GM12878 (cell line): ENCODE measurements around the gene ZNF451.

ENCODE experiments used
- EZH2 ChIP-seq: IDR thresholded peaks from 2 replicates; pipeline ENCODE4 v1.6.1; 2012; ENCODE audit warnings: low read depth, mild to moderate bottlenecking, control low read depth, inconsistent platforms, low read length, borderline replicate concordance; ENCODE audit not compliant: control insufficient read depth
- GABPA ChIP-seq: IDR thresholded peaks from 2 replicates; pipeline ENCODE4 v1.6.1; 2014; ENCODE audit warnings: antibody characterized with exemption, low read depth, mild to moderate bottlenecking, inconsistent platforms
- KLF5 ChIP-seq: fragments of 450-650 bp; IDR thresholded peaks from 2 replicates; pipeline ENCODE4 v1.6.1; 2014; ENCODE audit warnings: mild to moderate bottlenecking; ENCODE audit not compliant: partially characterized antibody
- POLR2A ChIP-seq: IDR thresholded peaks from 2 replicates; pipeline ENCODE4 v1.6.1; 2011; ENCODE audit warnings: low read depth, mild to moderate bottlenecking, low read length
- ZNF384 ChIP-seq: IDR thresholded peaks from 2 replicates; pipeline ENCODE4 v1.6.1; 2012; ENCODE audit warnings: low read depth, mild to moderate bottlenecking, low read length, improper control_type of control experiment, borderline replicate concordance
- TF ChIP-seq, protein P1 (sequence below): IDR thresholded peaks from 2 replicates; pipeline ENCODE4 v1.6.1; 2011; ENCODE audit warnings: borderline replicate concordance, low read depth, mild to moderate bottlenecking, moderate library complexity, mixed read lengths, low read length; ENCODE audit not compliant: insufficient read depth; ENCODE audit errors: extremely low read length
- TF ChIP-seq, protein P2 (sequence below): IDR thresholded peaks from 2 replicates; pipeline ENCODE4 v1.6.1; 2012; ENCODE audit warnings: low read depth, low read length, improper control_type of control experiment
- TF ChIP-seq, protein P3 (sequence below), 3 experiments: IDR thresholded peaks in 2 of 3; conservative IDR thresholded peaks in 1 of 3; 2 replicates each; pipeline ENCODE4 v1.5.1; 2011; ENCODE audit warnings: low read depth in 3 of 3, low read length in 3 of 3, mild to moderate bottlenecking in 3 of 3, control low read depth in 2 of 3, moderate library complexity in 2 of 3, inconsistent platforms in 1 of 3, mixed read lengths in 1 of 3; ENCODE audit not compliant: control insufficient read depth in 2 of 3, insufficient read depth in 1 of 3; ENCODE audit errors: extremely low read depth in 1 of 3

DNA sequence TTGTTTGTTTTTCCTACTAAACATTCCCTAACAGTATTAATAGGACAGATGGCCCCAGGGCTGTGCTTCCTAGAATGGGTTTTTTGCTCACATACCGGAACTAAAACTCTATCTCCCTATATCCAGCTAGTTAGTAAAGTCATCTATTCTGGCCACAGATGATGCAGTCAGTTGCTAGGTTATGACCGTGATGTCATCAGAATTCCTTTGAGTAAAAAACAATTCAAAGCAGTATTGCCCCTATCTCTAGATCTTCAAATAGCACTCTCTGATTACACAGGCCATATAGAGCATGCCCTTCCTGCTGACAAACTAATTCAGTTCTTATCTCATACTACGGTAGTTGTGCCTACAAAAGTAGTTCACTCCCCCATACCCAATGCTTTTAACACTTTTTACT is 17.9 kb upstream of the ZNF451 start:
- no peak for TF ChIP-seq POLR2A
- TF ChIP-seq KLF5, result no peak
- no peak for TF ChIP-seq EZH2
- TF ChIP-seq, protein P1, sequence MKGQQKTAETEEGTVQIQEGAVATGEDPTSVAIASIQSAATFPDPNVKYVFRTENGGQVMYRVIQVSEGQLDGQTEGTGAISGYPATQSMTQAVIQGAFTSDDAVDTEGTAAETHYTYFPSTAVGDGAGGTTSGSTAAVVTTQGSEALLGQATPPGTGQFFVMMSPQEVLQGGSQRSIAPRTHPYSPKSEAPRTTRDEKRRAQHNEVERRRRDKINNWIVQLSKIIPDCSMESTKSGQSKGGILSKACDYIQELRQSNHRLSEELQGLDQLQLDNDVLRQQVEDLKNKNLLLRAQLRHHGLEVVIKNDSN, result no peak
- no peak for TF ChIP-seq GABPA
- no peak for TF ChIP-seq ZNF384
- TF ChIP-seq, protein P2, sequence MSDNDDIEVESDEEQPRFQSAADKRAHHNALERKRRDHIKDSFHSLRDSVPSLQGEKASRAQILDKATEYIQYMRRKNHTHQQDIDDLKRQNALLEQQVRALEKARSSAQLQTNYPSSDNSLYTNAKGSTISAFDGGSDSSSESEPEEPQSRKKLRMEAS, result no peak
- TF ChIP-seq, protein P3, sequence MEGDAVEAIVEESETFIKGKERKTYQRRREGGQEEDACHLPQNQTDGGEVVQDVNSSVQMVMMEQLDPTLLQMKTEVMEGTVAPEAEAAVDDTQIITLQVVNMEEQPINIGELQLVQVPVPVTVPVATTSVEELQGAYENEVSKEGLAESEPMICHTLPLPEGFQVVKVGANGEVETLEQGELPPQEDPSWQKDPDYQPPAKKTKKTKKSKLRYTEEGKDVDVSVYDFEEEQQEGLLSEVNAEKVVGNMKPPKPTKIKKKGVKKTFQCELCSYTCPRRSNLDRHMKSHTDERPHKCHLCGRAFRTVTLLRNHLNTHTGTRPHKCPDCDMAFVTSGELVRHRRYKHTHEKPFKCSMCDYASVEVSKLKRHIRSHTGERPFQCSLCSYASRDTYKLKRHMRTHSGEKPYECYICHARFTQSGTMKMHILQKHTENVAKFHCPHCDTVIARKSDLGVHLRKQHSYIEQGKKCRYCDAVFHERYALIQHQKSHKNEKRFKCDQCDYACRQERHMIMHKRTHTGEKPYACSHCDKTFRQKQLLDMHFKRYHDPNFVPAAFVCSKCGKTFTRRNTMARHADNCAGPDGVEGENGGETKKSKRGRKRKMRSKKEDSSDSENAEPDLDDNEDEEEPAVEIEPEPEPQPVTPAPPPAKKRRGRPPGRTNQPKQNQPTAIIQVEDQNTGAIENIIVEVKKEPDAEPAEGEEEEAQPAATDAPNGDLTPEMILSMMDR (IDR thresholded peaks at IDR 0.05 in 2 of 3, conservative IDR thresholded peaks at IDR 0.05 in 1 of 3; ENCODE audit: control insufficient read depth in 2 of 3, extremely low read depth in 1 of 3, insufficient read depth in 1 of 3, low read depth in 3 of 3, low read length in 3 of 3), result no peak
